Activated naive CD8-positive, alpha-beta T cell treated with anti-CD3 and anti-CD28 coated beads for 36 hours (primary cell): ENCODE results near the gene CTIF. TPM values are rescaled to one million over a fixed set of nuclear protein-coding genes. Genes with fewer than 3 reads are reported as not detected.

Experiments used
- DNase-seq: peaks from one replicate; pipeline ENCODE4 v3.0.0; 2021
- H3K27ac Mint-ChIP-seq: one replicate; pipeline ENCODE4 v1.8.0; 2022; ENCODE audit warnings: mild to moderate bottlenecking, moderate library complexity, mixed read lengths
- H3K27me3 Mint-ChIP-seq: one replicate; pipeline ENCODE4 v1.8.0; 2022; ENCODE audit warnings: mild to moderate bottlenecking, mixed read lengths
- H3K36me3 Mint-ChIP-seq: one replicate; pipeline ENCODE4 v1.8.0; 2021; ENCODE audit warnings: mild to moderate bottlenecking, mixed read lengths
- H3K4me1 Mint-ChIP-seq: one replicate; pipeline ENCODE4 v1.8.0; 2021; ENCODE audit warnings: mixed read lengths
- H3K4me3 Mint-ChIP-seq: one replicate; pipeline ENCODE4 v1.8.0; 2022; ENCODE audit warnings: mild to moderate bottlenecking, moderate library complexity, mixed read lengths
- H3K9me3 Mint-ChIP-seq: one replicate; pipeline ENCODE4 v1.8.0; 2022; ENCODE audit warnings: mixed read lengths
- total RNA-seq, 2 experiments: library from RNA; stranded (reverse); gene quantifications; one replicate each; pipeline ENCODE4 v1.2.3, GENCODE V29; 2021

Gene CTIF
- total RNA-seq, 2 experiments from 2014 or later, result 2.3 to 3.5 TPM

DNA sequence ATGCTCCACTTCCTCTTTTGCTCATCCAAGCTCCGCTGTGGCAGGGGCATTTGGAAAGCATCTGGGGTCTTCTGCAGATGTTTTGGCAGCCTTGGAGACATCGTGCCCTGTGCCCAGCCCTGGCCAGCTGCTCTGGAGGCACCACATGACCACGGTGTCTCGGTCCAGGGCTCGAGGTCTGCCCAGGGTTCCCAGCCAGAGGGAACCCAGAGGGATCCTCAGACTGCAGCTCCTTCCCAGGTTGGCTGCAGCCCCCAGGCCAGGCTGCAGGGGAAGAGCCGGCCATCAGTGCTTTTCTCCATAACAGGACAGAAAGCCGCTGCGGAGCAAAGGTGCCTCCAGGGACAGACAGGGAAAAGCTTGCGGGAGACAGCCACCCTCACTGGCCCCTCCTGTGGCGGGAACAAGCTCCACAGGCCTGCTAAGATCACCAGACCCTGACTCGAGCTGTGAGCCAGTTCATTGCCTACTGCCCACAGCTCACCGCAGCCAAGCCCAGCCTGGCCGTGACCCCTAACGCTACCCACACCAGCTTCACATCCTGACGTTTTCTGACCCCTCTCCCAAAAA is 337.2 kb downstream of the CTIF start:
- H3K27me3 Mint-ChIP-seq, result peaks cover 4% of the 10 kb centered on the region
- H3K4me1 Mint-ChIP-seq, result peaks cover 11% of the 10 kb centered on the region
- H3K36me3 Mint-ChIP-seq, result no peaks in the 10 kb centered on the region

DNA sequence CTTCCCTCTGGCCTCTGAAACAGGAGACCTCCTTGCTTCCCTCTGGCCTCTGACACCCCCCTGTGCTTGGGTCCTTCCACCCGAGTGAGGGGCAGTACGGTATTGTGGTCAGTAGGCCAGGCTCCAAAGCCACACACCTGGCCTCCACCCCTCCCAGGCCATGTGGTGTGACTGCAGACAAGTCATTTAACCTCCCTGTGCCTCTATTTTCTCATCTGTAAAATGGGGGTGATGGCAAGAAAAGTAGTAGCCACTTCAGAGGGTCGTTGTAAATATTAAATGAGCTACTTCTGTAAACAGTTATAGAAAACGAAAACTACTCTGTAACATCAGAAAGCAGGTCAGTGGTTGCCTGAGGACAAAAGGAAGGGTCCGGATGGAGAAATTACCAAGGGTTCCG is 337.8 kb downstream of the CTIF start:
- no peak for DNase-seq
- Mint-ChIP-seq H3K36me3 (no peaks in the 10 kb centered on the region), H3K27ac (no peak overlapping the region), H3K4me3 (no peak overlapping the region), H3K27me3 (peaks cover 4% of the 10 kb centered on the region), H3K4me1 (peaks cover 11% of the 10 kb centered on the region), H3K9me3 (peaks cover 2% of the 10 kb centered on the region)

More for the DNA sequence above, 337.2 kb downstream of the CTIF start:
- DNase-seq, result no peak
- Mint-ChIP-seq H3K9me3 (peaks cover under 1% of the 10 kb centered on the region), H3K4me3 (no peak overlapping the region), H3K27ac (no peak overlapping the region)

DNA sequence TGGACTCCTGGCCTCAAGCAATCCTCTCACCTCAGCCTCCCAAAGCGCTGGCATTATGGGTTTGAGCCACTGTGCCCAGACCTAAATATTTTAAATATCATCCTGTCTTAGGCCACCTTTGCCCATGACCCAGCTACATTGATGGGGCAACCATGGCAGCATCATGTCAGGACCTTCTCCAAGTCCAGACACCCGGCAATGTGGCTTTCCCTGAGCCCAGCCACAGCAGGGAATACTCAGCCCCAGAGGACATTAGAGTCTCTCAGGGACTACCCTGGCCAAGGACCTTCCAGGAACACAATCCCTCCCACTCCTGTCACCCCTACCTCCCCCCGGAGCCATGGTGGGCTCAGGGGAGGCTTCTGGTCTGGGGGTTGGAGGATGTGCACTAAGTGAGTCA is 339.1 kb downstream of the CTIF start:
- H3K9me3 Mint-ChIP-seq, result peaks cover 2% of the 10 kb centered on the region
- no peak overlapping the region for H3K4me3 Mint-ChIP-seq
- H3K36me3 Mint-ChIP-seq, result no peaks in the 10 kb centered on the region
- peaks cover 8% of the 10 kb centered on the region for H3K4me1 Mint-ChIP-seq
- DNase-seq, result no peak
- peaks cover 4% of the 10 kb centered on the region for H3K27me3 Mint-ChIP-seq
- no peak overlapping the region for H3K27ac Mint-ChIP-seq

DNA sequence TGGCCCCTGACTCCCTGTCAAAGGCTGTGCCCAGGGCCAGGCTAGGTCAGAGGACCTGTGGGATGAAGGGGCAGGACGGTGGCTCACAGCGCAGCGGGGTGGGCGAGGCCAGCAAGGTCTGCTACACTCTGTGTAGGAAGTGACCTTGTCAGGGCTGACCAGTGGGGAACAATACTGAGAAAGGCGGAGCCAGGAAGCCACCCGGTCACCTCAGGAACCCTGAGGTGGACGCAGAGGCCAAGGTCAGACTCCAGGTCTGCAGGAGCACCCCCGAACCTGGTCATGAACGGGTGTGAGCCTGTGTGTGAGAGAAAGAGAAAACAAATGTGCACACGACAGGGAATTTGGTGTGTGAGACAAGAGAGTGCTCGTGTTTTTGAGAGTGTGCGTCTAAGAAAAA is 339.6 kb downstream of the CTIF start:
- Mint-ChIP-seq H3K36me3 (no peaks in the 10 kb centered on the region), H3K27me3 (peaks cover 4% of the 10 kb centered on the region), H3K4me3 (no peak overlapping the region), H3K27ac (no peak overlapping the region), H3K4me1 (peaks cover 4% of the 10 kb centered on the region), H3K9me3 (peaks cover 2% of the 10 kb centered on the region)
- DNase-seq, result no peak

DNA sequence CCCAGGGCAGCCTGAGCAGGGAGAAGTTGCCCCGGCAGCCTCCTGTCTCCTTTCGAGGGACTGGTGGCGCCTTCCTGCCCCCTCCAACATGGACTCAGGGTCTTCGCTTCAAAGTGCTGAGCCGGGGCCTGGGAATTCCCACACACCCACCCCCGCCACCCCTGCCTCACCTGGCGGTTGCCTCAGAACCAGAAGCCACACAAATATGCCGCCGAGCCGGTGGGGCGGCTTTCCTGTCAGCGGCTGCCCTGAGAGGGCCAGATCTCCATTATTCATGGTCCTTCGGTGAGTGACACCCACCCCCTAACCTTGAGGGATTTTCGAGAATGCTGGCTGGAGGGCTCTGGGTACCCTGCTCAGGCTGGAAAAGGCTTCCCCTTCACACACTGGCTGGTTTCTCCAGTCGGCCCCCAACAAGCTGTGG is 340.2 kb downstream of the CTIF start:
- Mint-ChIP-seq H3K27ac (no peak overlapping the region), H3K4me1 (peaks cover 4% of the 10 kb centered on the region), H3K9me3 (peaks cover 2% of the 10 kb centered on the region), H3K27me3 (peaks cover 4% of the 10 kb centered on the region), H3K4me3 (no peak overlapping the region), H3K36me3 (no peaks in the 10 kb centered on the region)
- DNase-seq, result no peak

DNA sequence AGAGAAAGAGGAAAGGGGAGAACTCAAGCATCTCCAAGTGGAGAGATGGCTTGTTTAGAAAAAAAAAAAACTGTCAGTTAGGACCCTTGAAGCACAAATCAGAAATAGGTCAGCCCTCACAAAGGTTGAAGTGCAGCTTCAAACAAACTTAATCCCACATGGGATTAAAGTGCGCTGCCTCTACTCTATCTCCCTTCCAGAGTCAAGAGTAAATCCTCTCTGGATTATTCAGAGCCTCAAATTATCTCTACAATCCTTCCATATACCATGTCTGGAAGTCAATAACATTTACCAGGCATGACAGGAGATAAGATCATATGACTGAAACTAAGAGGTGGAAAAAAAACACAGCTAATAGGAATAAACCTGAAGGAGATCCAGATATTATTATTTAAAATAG is 342.1 kb downstream of the CTIF start:
- DNase-seq, result no peak
- H3K27ac Mint-ChIP-seq, result no peak overlapping the region
- H3K9me3 Mint-ChIP-seq, result peaks cover 2% of the 10 kb centered on the region
- peaks cover 4% of the 10 kb centered on the region for H3K27me3 Mint-ChIP-seq
- H3K4me3 Mint-ChIP-seq, result no peak overlapping the region
- peaks cover 4% of the 10 kb centered on the region for H3K4me1 Mint-ChIP-seq
- H3K36me3 Mint-ChIP-seq, result no peaks in the 10 kb centered on the region

DNA sequence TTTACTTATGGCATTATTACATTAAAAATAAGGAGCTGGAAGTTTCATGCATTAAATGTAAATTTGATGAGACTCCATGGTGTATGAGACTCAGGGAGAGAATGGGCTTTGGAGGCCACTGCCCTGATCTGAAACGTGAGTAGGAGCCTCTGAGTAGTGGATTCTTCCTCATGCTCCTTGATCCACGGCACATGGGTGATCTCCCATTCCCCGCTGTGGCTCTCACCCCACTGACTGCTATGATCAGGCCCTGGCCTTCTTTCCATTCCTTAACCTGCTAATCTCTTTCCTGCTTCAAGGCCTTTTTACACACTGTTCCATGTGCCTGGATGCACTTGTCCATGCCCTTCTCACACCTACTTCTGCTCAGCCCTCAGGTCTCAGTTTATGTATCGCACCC is 343.5 kb downstream of the CTIF start:
- DNase-seq, result no peak
- peaks cover 4% of the 10 kb centered on the region for H3K27me3 Mint-ChIP-seq
- H3K4me3 Mint-ChIP-seq, result no peak overlapping the region
- H3K4me1 Mint-ChIP-seq, result peaks cover 4% of the 10 kb centered on the region
- H3K27ac Mint-ChIP-seq, result no peak overlapping the region
- no peaks in the 10 kb centered on the region for H3K36me3 Mint-ChIP-seq
- H3K9me3 Mint-ChIP-seq, result peaks cover 2% of the 10 kb centered on the region

DNA sequence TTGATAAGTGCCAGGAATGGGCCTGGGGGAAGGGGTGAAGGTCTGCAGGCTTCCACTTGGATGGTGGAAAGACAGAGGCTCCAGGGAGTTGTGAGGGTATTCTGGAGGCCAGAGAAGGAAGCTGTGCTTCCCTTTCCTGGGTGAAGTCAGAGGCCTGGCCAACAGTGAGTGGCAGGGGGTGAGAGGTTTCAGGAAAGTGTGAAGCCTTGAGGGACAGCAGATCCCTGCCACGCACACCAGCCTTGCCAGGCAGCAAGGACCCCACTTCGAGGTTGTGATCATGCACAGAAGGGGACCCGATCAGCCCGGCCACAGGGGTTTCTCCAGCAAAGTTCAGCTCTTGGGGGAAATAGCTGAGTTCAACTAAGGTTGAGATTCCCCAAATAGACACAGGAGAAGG is 345.5 kb downstream of the CTIF start:
- Mint-ChIP-seq H3K4me3 (no peak overlapping the region), H3K27ac (no peak overlapping the region), H3K36me3 (no peaks in the 10 kb centered on the region), H3K9me3 (peaks cover 2% of the 10 kb centered on the region), H3K27me3 (no peaks in the 10 kb centered on the region), H3K4me1 (peaks cover 5% of the 10 kb centered on the region)
- DNase-seq, result no peak

DNA sequence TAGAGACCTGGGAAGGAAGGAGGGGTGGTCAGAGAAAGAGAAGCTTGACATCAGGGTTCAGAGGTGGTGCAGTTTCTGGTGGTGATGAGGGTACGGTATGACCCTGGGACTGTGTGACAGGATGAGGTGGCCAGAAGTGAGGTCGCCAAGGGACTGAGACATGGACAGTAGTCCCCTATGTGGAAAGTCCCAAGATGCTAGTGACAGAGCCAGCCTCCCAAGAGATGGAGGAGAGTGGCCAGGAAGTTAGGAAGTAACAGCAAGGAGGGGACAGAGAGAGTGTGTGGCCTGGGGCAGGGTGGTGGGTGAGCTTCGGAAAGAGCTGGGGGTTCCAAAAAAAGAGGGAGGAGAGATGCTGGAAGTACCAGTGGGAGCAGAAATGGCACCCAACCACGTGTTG is 345.9 kb downstream of the CTIF start:
- Mint-ChIP-seq H3K27me3 (no peaks in the 10 kb centered on the region), H3K9me3 (peaks cover 2% of the 10 kb centered on the region), H3K4me1 (peaks cover 5% of the 10 kb centered on the region), H3K4me3 (no peak overlapping the region), H3K36me3 (no peaks in the 10 kb centered on the region), H3K27ac (no peak overlapping the region)
- DNase-seq, result no peak

DNA sequence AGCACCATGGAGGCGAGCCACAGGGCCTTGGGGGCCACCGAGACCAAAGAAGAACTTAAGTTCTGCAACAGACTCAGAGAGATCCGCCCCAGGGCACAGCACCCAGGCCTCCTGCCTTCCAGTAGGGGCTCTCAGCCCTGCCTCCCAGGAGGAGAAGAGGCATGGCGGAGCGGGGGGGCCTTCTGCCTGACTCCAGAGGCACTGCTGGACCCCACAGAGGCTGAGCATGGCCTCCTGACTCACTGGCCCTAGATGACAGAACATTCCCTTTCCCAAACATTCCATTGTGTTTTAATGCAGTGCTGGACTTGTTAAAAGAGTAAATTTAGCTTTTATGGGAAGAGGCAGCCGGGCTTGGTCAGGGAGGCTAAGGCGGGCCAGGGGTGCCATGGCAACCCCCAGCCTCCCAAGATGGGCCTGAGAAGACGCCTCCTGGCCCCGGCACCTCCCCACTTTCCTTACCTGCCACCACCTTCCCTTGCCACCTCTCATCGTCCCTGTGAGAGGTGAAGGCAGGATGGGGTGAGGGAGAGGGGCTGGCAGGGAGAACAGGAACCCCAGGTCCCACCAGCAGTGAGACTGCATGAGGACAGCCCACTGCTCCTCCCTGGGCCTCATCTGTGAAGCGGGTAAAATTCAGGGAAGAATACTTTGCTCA is 346.6 kb downstream of the CTIF start:
- H3K4me1 Mint-ChIP-seq, result peaks cover 5% of the 10 kb centered on the region
- no peaks in the 10 kb centered on the region for H3K36me3 Mint-ChIP-seq
- H3K4me3 Mint-ChIP-seq, result no peak overlapping the region
- DNase-seq, result no peak
- peaks cover 2% of the 10 kb centered on the region for H3K9me3 Mint-ChIP-seq
- H3K27ac Mint-ChIP-seq, result no peak overlapping the region
- no peaks in the 10 kb centered on the region for H3K27me3 Mint-ChIP-seq

DNA sequence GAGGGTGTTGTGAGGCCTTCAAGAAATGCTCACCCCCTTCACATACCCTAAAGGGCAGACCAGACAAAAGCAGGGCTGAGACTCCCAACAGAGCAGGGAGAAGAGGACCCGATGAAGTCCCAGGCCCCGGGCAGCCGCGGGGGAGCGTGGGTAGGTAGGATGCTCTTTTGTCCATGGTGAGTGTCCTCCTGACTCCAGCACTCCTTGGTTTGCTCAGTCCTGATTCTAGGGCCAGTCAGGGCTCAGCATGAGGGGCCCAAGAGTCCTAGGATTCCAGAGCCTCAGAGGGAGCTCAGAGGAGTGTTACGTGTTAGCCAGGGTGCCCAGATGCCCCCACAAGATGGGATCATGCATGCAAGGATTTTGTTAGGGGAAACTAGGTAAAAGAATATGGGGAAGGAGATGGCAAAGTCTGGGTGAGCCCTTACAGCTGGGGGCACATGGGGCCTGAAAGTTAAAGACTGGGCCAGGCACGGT is 347.1 kb downstream of the CTIF start:
- Mint-ChIP-seq H3K27me3 (no peaks in the 10 kb centered on the region), H3K27ac (no peak overlapping the region), H3K4me3 (no peak overlapping the region), H3K36me3 (no peaks in the 10 kb centered on the region), H3K9me3 (peaks cover 1% of the 10 kb centered on the region), H3K4me1 (peaks cover 2% of the 10 kb centered on the region)
- no peak for DNase-seq

DNA sequence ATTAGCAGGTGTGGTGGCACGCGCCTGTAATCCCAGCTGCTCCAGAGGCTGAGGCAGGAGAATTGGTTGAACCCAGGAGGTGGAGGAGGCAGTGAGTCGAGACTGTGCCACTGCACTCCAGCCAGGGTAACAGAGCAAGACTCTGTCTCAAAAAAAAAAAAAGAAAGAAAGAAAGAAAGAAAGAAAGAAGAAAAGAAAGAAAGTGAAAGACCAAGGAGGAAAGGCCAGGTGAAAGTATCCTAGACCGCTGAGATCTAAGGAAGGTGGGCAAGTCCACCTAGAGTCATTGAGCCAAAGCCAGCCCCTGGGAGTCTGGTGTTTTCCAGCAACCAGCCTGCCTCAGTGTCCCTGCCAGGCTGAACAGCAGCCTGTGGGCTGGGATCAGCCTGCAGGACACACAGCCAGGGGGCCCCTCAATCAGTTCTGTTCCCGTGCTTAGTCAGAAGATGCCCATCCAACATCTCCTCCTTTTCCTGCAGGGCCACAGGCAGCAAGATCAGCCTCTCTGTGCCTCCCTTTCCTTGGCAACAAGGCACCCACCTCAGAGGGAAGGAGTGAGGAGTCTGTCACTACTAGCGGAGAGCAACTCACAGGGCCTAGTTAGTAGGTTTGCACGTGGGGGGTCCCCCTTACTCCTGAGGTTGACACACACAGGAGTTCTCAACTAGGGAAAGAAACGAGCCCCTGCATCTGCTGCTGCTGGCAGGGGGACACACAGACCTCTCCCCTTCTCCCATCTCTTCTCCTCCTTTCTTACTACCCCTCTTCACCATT is 347.9 kb downstream of the CTIF start:
- H3K4me3 Mint-ChIP-seq, result no peak overlapping the region
- no peaks in the 10 kb centered on the region for H3K9me3 Mint-ChIP-seq
- H3K36me3 Mint-ChIP-seq, result no peaks in the 10 kb centered on the region
- no peak overlapping the region for H3K27ac Mint-ChIP-seq
- peaks cover 2% of the 10 kb centered on the region for H3K4me1 Mint-ChIP-seq
- no peak for DNase-seq
- H3K27me3 Mint-ChIP-seq, result no peaks in the 10 kb centered on the region

DNA sequence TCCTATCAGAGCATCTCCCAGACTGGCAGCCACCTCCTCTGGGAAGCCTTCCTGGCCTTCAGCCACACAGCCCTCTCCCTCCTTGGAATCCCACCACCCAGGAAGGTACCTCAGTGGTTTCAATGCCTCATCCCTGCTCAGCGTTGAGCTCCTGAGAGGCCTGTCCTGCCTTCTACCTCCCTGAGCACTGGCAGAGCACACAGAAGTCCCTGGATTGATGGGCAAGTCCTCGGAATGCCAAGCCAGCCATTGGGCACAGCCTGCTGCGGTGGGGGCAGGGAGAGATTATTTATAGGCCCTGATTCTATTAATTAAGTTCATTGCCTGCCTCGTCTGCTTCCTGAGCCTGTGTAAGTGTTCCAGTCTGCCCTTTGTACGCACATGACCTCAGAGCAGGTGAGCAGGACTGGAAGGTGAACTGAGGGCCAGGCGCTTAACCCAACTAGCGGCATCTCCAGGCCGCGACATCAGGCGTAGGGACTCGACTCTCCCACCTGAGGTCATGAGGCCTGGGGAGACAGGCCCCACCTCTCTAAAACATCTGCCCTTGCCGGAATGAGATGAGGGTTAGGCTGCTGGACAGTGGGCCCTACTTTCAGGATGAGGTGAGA is 348.6 kb downstream of the CTIF start:
- H3K9me3 Mint-ChIP-seq, result no peaks in the 10 kb centered on the region
- DNase-seq, result no peak
- no peak overlapping the region for H3K27ac Mint-ChIP-seq

DNA sequence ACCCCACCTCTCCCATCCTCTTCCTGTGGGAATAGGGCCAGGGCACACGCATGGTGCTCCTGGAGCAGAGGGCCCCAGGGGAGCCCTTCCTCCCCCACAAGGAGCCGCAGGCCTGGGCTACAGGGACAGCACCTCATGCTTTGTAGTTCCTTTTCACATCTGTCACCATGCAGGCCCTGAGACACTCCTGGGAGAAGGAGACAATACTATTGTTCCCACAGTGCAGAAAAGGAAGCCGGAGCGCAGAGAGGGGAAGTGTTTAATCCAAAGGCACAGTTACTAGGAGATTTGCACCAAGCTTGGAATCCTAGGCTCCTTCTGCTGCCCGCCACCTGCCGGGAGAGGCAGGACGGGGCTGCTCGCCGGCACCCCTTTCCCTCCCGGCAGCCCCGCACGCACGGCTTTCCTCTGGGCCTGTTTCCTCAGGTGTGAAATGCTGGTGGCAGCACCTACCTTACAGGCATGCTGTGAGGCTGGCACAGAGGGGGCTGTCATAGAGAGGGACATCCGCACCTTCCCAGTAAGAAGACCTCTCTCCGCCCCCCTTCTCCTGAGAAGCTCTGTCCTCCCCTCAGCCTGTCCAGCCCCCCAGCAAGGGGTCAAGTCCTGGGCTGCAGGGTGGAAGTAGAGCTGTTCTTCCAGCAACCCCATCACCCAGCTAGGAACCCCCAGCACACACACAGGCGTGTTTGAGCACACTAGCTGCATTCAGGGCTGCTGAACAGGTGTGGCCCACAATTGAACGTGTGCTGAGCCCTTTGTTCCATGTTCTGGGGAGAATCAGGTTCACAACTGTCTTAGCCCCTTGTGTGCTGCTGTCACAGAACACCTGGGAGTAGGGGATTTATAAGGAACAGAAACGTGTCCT is 349.3 kb downstream of the CTIF start:
- Mint-ChIP-seq H3K27me3 (no peaks in the 10 kb centered on the region), H3K36me3 (no peaks in the 10 kb centered on the region), H3K4me1 (peaks cover 2% of the 10 kb centered on the region), H3K27ac (no peak overlapping the region), H3K9me3 (no peaks in the 10 kb centered on the region), H3K4me3 (no peak overlapping the region)
- no peak for DNase-seq

More for the DNA sequence above, 348.6 kb downstream of the CTIF start:
- Mint-ChIP-seq H3K4me1 (peaks cover 2% of the 10 kb centered on the region), H3K4me3 (no peak overlapping the region), H3K36me3 (no peaks in the 10 kb centered on the region), H3K27me3 (no peaks in the 10 kb centered on the region)

DNA sequence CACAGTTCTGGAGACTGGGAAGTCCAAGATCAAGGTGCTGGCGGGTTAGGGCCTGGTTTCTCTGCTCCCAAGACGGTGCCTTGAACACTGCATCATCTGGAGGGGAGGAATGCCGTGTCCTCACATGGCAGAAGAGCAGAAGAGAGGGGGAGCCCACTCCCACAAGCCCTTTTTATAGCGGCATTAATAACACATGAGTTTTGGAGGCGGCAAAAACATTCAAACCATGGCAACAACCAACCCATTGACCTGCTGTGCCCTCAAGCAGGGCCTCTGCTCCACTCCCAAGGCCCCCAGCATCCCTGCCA is 349.9 kb downstream of the CTIF start:
- Mint-ChIP-seq H3K36me3 (no peaks in the 10 kb centered on the region), H3K27ac (no peak overlapping the region)
- DNase-seq, result no peak

More for the DNA sequence above, 349.9 kb downstream of the CTIF start:
- Mint-ChIP-seq H3K4me1 (peaks cover 2% of the 10 kb centered on the region), H3K4me3 (no peak overlapping the region), H3K27me3 (no peaks in the 10 kb centered on the region), H3K9me3 (no peaks in the 10 kb centered on the region)
